HEK293 (cell line): ENCODE measurements around the gene ADNP.
"Not testable (repeated sequence)": the region's sequence is repeated elsewhere in the genome, so short reads cannot be mapped to it uniquely, and the experiment has no call there.

Experiments used
- CTCF ChIA-PET: fragments of 350-600 bp; formaldehyde crosslinking; extraction: SDS; loops from one replicate; lab custom pipeline; 2021; ENCODE audit warnings: antibody characterized with exemption; lab: Yijun Ruan, JAX
- POLR2A ChIA-PET: fragments of 300-600 bp; formaldehyde crosslinking; extraction: SDS; loops from one replicate; lab custom pipeline; 2020; ENCODE audit warnings: antibody characterized with exemption, inconsistent platforms; lab: Yijun Ruan, JAX
- H3K27ac ChIP-seq: fragments of 200-500 bp; sonication (Bioruptor generic); 2 replicates; pipeline ENCODE4 v1.5.1; 2014; ENCODE audit warnings: low read depth, low read length, control low read depth, inconsistent platforms; ENCODE audit errors: extremely low read depth
- H3K36me3 ChIP-seq, 2 experiments: fragments of 200-500 bp in 1 of 2; sonication (Bioruptor generic) in 1 of 2; 1 replicate in 1 of 2; 2 replicates in 1 of 2; pipeline ENCODE4 v1.5.1; 2014 to 2017; ENCODE audit warnings: inconsistent platforms in 2 of 2, low read length in 2 of 2; ENCODE audit not compliant: control insufficient read depth in 2 of 2, insufficient read depth in 1 of 2
- H3K4me1 ChIP-seq: fragments of 200-500 bp; sonication (Bioruptor generic); 2 replicates; pipeline ENCODE4 v1.5.1; 2014; ENCODE audit warnings: mild to moderate bottlenecking, low read length, inconsistent platforms; ENCODE audit not compliant: control insufficient read depth, insufficient read depth
- H3K4me3 ChIP-seq: 2 replicates; pipeline ENCODE4 v1.5.1; 2011; ENCODE audit warnings: low read depth, mild to moderate bottlenecking, control low read depth, low read length, moderate library complexity
- H3K9me3 ChIP-seq: fragments of 200-500 bp; sonication (Bioruptor generic); 2 replicates; pipeline ENCODE4 v1.5.1; 2014; ENCODE audit warnings: low read depth, low read length, inconsistent platforms; ENCODE audit not compliant: control insufficient read depth, insufficient read depth
- EGR2 ChIP-seq: fragments of 450-650 bp; formaldehyde crosslinking; IDR thresholded peaks from 2 replicates; pipeline ENCODE4 v1.5.1; 2016; ENCODE audit warnings: low read depth, missing biosample characterization, missing genetic modification characterization
- MEIS1 ChIP-seq: sonication (generic); formaldehyde crosslinking; IDR thresholded peaks from 2 replicates; pipeline ENCODE4 v1.8.1; 2022; ENCODE audit warnings: missing genetic modification reagents, mild to moderate bottlenecking, borderline replicate concordance
- OVOL3 ChIP-seq: fragments of 450-650 bp; formaldehyde crosslinking; IDR thresholded peaks from 2 replicates; pipeline ENCODE4 v1.5.1; 2016; ENCODE audit warnings: missing biosample characterization, missing genetic modification characterization
- PRDM1 ChIP-seq: fragments of 450-650 bp; formaldehyde crosslinking; IDR thresholded peaks from 2 replicates; pipeline ENCODE4; 2016; ENCODE audit warnings: missing biosample characterization, missing genetic modification characterization
- REPIN1 ChIP-seq: fragments of 450-650 bp; formaldehyde crosslinking; IDR thresholded peaks from 2 replicates; pipeline ENCODE4 v1.5.1; 2017; ENCODE audit warnings: missing biosample characterization, missing genetic modification characterization, low read depth
- SCRT2 ChIP-seq: fragments of 450-650 bp; formaldehyde crosslinking; IDR thresholded peaks from 2 replicates; pipeline ENCODE4 v1.5.1; 2016; ENCODE audit warnings: missing biosample characterization, missing genetic modification characterization
- ZBTB1 ChIP-seq: fragments of 450-650 bp; formaldehyde crosslinking; IDR thresholded peaks from 2 replicates; pipeline ENCODE4 v1.5.1; 2016; ENCODE audit warnings: missing biosample characterization, missing genetic modification characterization
- ZBTB21 ChIP-seq: fragments of 450-650 bp; formaldehyde crosslinking; IDR thresholded peaks from 2 replicates; pipeline ENCODE4 v1.5.1; 2017; ENCODE audit warnings: missing biosample characterization, missing genetic modification characterization
- ZFHX2 ChIP-seq: fragments of 450-650 bp; formaldehyde crosslinking; conservative IDR thresholded peaks from 2 replicates; pipeline ENCODE4 v1.5.1; 2016; ENCODE audit warnings: missing biosample characterization, missing genetic modification characterization
- ZNF223 ChIP-seq: fragments of 450-650 bp; formaldehyde crosslinking; IDR thresholded peaks from 2 replicates; pipeline ENCODE4 v1.5.1; 2016; ENCODE audit warnings: missing biosample characterization, missing genetic modification characterization
- ZNF366 ChIP-seq: fragments of 450-650 bp; formaldehyde crosslinking; conservative IDR thresholded peaks from 2 replicates; pipeline ENCODE4 v1.5.1; 2016; ENCODE audit warnings: missing biosample characterization, missing genetic modification characterization
- ZNF433 ChIP-seq: fragments of 450-650 bp; formaldehyde crosslinking; IDR thresholded peaks from 2 replicates; pipeline ENCODE4 v1.5.1; 2016; ENCODE audit warnings: missing biosample characterization, missing genetic modification characterization, low read depth
- ZNF513 ChIP-seq: fragments of 450-650 bp; IDR thresholded peaks from 2 replicates; pipeline ENCODE4 v1.5.1; 2018; ENCODE audit warnings: missing biosample characterization, missing genetic modification characterization
- ZNF626 ChIP-seq: fragments of 450-650 bp; sonication (Bioruptor Pico); formaldehyde crosslinking; IDR thresholded peaks from 2 replicates; pipeline ENCODE4 v1.5.1; 2018; ENCODE audit warnings: missing biosample characterization, missing genetic modification characterization, inconsistent platforms
- ZNF654 ChIP-seq: fragments of 450-650 bp; formaldehyde crosslinking; IDR thresholded peaks from 2 replicates; pipeline ENCODE4 v1.5.1; 2016; ENCODE audit warnings: low read depth, missing biosample characterization, missing genetic modification characterization
- ZNF658 ChIP-seq: fragments of 450-650 bp; formaldehyde crosslinking; IDR thresholded peaks from 2 replicates; pipeline ENCODE4; 2016; ENCODE audit warnings: missing biosample characterization, missing genetic modification characterization
- ZNF707 ChIP-seq: fragments of 450-650 bp; formaldehyde crosslinking; IDR thresholded peaks from 2 replicates; pipeline ENCODE4 v1.5.1; 2016; ENCODE audit warnings: missing biosample characterization, missing genetic modification characterization
- TF ChIP-seq, protein P1 (sequence below): fragments of 450-650 bp; formaldehyde crosslinking; conservative IDR thresholded peaks from 2 replicates; pipeline ENCODE4 v1.5.1; 2016; ENCODE audit warnings: low read depth, missing biosample characterization, missing genetic modification characterization
- TF ChIP-seq, protein P2 (sequence below): fragments of 450-650 bp; formaldehyde crosslinking; IDR thresholded peaks from 2 replicates; pipeline ENCODE4 v1.5.1; 2016; ENCODE audit warnings: missing biosample characterization, missing genetic modification characterization
- TF ChIP-seq, protein P3 (sequence below): fragments of 450-650 bp; formaldehyde crosslinking; IDR thresholded peaks from 2 replicates; pipeline ENCODE4 v1.5.1; 2016; ENCODE audit warnings: missing biosample characterization, missing genetic modification characterization

ADNP gene

DNA sequence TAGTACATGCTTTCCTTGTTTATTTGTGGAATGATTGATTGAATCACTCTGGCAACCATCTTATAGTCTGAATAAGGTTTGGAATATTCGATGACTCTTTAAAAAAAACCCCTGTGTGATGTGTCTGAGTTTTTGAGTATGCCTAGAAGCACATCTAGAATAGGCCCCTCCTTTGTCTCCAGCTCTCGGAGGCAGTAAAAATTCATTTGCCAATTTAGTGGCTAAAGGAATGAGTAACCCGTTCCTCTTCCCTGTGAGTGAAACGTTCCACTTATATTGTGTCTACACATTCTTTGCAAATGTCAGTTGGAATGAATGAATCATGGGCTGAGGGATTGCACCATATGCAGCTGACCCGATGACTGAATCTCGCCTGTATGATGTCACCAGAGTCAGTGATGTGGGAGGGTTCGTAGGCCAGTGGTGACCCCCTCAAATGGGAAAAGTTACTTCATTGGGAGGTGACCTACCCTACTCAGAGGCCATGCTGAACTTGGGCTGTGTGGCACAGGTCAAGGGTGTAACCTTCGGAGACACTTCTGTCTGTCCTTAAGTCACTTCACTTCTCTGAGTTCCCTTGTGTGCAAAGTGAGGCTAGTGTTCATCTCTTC is 48.9 kb upstream of the ADNP start (continued):
- TF ChIP-seq ZBTB1 (tag by site-specific recombination) (no peak), ZNF366 (peak; percentile 57), EGR2 (tag by site-specific recombination) (0 out of 2 replicates have a peak, but pooled peaks have one; percentile 33), ZNF433 (tag by site-specific recombination) (no peak), SCRT2 (tag by site-specific recombination) (no peak), ZNF626 (tag by site-specific recombination) (no peak), PRDM1 (tag by site-specific recombination) (peak; percentile 17; the same call in 1 of the 2 replicates), ZNF707 (no peak), ZNF654 (tag by site-specific recombination) (0 out of 2 replicates have a peak, but pooled peaks have one; percentile 2), ZNF658 (tag by site-specific recombination) (no peak), ZNF223 (tag by site-specific recombination) (no peak), ZFHX2 (peak; percentile 66), OVOL3 (tag by site-specific recombination) (no peak), REPIN1 (tag by site-specific recombination) (no peak), ZBTB21 (tag by site-specific recombination) (peak; percentile 96), MEIS1 (CRISPR knock-in tag) (no peak)
- TF ChIP-seq, protein P1, sequence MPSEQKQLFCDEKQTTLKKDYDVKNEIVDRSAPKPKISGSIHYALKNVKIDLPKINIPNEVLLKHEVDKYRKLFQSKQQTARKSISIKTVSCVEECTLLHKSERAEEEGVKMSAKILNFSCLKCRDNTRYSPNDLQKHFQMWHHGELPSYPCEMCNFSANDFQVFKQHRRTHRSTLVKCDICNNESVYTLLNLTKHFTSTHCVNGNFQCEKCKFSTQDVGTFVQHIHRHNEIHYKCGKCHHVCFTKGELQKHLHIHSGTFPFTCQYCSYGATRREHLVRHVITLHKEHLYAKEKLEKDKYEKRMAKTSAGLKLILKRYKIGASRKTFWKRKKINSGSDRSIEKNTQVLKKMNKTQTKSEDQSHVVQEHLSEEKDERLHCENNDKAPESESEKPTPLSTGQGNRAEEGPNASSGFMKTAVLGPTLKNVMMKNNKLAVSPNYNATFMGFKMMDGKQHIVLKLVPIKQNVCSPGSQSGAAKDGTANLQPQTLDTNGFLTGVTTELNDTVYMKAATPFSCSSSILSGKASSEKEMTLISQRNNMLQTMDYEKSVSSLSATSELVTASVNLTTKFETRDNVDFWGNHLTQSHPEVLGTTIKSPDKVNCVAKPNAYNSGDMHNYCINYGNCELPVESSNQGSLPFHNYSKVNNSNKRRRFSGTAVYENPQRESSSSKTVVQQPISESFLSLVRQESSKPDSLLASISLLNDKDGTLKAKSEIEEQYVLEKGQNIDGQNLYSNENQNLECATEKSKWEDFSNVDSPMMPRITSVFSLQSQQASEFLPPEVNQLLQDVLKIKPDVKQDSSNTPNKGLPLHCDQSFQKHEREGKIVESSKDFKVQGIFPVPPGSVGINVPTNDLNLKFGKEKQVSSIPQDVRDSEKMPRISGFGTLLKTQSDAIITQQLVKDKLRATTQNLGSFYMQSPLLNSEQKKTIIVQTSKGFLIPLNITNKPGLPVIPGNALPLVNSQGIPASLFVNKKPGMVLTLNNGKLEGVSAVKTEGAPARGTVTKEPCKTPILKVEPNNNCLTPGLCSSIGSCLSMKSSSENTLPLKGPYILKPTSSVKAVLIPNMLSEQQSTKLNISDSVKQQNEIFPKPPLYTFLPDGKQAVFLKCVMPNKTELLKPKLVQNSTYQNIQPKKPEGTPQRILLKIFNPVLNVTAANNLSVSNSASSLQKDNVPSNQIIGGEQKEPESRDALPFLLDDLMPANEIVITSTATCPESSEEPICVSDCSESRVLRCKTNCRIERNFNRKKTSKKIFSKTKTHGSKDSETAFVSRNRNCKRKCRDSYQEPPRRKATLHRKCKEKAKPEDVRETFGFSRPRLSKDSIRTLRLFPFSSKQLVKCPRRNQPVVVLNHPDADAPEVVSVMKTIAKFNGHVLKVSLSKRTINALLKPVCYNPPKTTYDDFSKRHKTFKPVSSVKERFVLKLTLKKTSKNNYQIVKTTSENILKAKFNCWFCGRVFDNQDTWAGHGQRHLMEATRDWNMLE (tag by site-specific recombination): no peak
- TF ChIP-seq, protein P2, sequence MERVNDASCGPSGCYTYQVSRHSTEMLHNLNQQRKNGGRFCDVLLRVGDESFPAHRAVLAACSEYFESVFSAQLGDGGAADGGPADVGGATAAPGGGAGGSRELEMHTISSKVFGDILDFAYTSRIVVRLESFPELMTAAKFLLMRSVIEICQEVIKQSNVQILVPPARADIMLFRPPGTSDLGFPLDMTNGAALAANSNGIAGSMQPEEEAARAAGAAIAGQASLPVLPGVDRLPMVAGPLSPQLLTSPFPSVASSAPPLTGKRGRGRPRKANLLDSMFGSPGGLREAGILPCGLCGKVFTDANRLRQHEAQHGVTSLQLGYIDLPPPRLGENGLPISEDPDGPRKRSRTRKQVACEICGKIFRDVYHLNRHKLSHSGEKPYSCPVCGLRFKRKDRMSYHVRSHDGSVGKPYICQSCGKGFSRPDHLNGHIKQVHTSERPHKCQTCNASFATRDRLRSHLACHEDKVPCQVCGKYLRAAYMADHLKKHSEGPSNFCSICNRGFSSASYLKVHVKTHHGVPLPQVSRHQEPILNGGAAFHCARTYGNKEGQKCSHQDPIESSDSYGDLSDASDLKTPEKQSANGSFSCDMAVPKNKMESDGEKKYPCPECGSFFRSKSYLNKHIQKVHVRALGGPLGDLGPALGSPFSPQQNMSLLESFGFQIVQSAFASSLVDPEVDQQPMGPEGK (tag by site-specific recombination): peak; percentile 29; the same call in 1 of the 2 replicates
- TF ChIP-seq, protein P3, sequence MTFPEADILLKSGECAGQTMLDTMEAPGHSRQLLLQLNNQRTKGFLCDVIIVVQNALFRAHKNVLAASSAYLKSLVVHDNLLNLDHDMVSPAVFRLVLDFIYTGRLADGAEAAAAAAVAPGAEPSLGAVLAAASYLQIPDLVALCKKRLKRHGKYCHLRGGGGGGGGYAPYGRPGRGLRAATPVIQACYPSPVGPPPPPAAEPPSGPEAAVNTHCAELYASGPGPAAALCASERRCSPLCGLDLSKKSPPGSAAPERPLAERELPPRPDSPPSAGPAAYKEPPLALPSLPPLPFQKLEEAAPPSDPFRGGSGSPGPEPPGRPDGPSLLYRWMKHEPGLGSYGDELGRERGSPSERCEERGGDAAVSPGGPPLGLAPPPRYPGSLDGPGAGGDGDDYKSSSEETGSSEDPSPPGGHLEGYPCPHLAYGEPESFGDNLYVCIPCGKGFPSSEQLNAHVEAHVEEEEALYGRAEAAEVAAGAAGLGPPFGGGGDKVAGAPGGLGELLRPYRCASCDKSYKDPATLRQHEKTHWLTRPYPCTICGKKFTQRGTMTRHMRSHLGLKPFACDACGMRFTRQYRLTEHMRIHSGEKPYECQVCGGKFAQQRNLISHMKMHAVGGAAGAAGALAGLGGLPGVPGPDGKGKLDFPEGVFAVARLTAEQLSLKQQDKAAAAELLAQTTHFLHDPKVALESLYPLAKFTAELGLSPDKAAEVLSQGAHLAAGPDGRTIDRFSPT (tag by site-specific recombination): peak; percentile 84
- TF ChIP-seq, all 188 proteins: peak for 23

DNA sequence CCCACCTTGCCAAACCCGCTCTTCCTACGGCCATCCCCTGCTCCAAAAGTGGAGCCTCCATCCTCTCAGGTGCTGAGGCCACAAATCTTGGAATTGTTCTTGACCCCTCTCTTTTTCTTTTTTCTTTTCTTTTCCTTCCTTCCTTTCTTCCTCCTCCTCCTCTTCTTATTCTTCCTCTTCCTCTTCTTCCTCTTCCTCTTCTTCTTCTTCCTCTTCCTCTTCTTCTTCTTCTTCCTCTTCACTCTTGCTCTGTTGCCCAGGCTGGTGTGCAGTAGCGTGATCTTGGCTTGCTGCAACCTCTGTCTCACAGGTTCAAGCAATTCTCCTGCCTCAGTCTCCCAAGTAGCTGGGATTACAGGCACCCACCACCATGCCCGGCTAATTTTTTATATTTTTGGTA is 47.3 kb upstream of the ADNP start:
- H3K4me1 ChIP-seq, H3K36me3 ChIP-seq, H3K27ac ChIP-seq, H3K4me3 ChIP-seq, POLR2A ChIA-PET, CTCF ChIA-PET, H3K9me3 ChIP-seq: not testable (repeated sequence)
- peak; percentile 94 for TF ChIP-seq ZNF513 (tag by site-specific recombination)
- 0 out of 2 replicates have a peak, but pooled peaks have one; percentile 34 for TF ChIP-seq ZNF366
